Heart left ventricle (tissue), 16 donors: ENCODE measurements around the gene FCSK. TPM values are rescaled to one million over a fixed set of nuclear protein-coding genes. Genes with fewer than 3 reads are reported as not detected.
A peak's percentile ranks its signal among the peaks of the same experiment; 100 is the strongest.

Experiments
- ATAC-seq, 4 donors: fragments of 200-7000 bp; cut with Tn5 transposase; one replicate each; pipeline ENCODE4 v1.9.1; 2020 to 2022; ENCODE audit warnings: moderate library complexity in 4 of 4, mild to moderate bottlenecking in 3 of 4, moderate number of reproducible peaks in 1 of 4
- DNase-seq, 5 donors: peaks; one replicate each; pipeline ENCODE4 v3.0.0-alpha.2; 2020
- H3K27ac ChIP-seq, 12 donors: fragments of 200-600 bp; sonication (generic) in 4 of 12; one replicate each; pipeline versions ENCODE4 v1.5.0 to v1.8.0; 2016 to 2022; ENCODE audit warnings: mild to moderate bottlenecking in 2 of 12
- H3K27me3 ChIP-seq, 9 donors: fragments of 200-600 bp; sonication (generic) in 2 of 9; one replicate each; pipeline versions ENCODE4 v1.5.1 to v1.8.0; 2016 to 2022; ENCODE audit warnings: mild to moderate bottlenecking in 3 of 9
- H3K36me3 ChIP-seq, 9 donors: fragments of 200-600 bp; sonication (generic) in 2 of 9; one replicate each; pipeline versions ENCODE4 v1.5.0 to v1.8.0; 2018 to 2022; ENCODE audit warnings: mild to moderate bottlenecking in 2 of 9
- H3K4me1 ChIP-seq, 12 donors: fragments of 200-600 bp; sonication (generic) in 4 of 12; one replicate each; pipeline versions ENCODE4 v1.5.0 to v1.8.0; 2016 to 2022; ENCODE audit warnings: mild to moderate bottlenecking in 3 of 12
- H3K4me3 ChIP-seq, 12 donors: fragments of 200-600 bp; sonication (generic) in 4 of 12; one replicate each; pipeline versions ENCODE4 v1.5.0 to v1.8.0; 2017 to 2022; ENCODE audit warnings: mild to moderate bottlenecking in 9 of 12, moderate library complexity in 4 of 12
- H3K9me3 ChIP-seq, 12 donors: fragments of 200-600 bp; sonication (generic) in 4 of 12; one replicate each; pipeline versions ENCODE4 v1.5.0 to v1.8.0; 2016 to 2022; ENCODE audit warnings: mild to moderate bottlenecking in 1 of 12
- POLR2A ChIP-seq, 2 donors: fragments of 450-650 bp; IDR thresholded peaks; one replicate each; pipeline ENCODE4 v1.6.1; 2017; ENCODE audit warnings: antibody characterized with exemption in 2 of 2, mild to moderate bottlenecking in 2 of 2, moderate library complexity in 2 of 2
- WGBS, 4 donors: extraction: QIAGEN DNeasy Blood & Tissue Kit in 2 of 4; methylation state at CpG; one replicate each; pipeline versions ENCODE4 v1.1.5 to v1.1.7; 2013 to 2018; 5-methylcytosine and 5-hydroxymethylcytosine counted together
- intact Hi-C, 10 donors: fragments of 100-400 bp; cut with DNase I; formaldehyde crosslinking; loops; one replicate each; pipeline versions ENCODE4 v1.11.1 to v1.14.2; 2022
- polyA plus RNA-seq, 2 donors: library from polyadenylated mRNA; stranded (reverse); fragments of 200-250 nt; gene quantifications; one replicate each; pipeline ENCODE4 v1.2.3, GENCODE V29; 2013
- total RNA-seq, 9 donors: library from RNA; depleted of rRNA in 2 of 9; stranded (reverse); fragments of >200 nt in 2 of 9; fragmentation: NEBNext Ultra II Directional in 3 of 9; extraction: Animal tissue kit (Norgen Biotek cat#: 25700) in 3 of 9; gene quantifications; one replicate each; pipeline versions ENCODE4 v1.1.0 to v1.2.4, GENCODE V29; 2016 to 2023
- TF ChIP-seq, protein P1 (sequence below), 12 donors: fragments of 200-600 bp; sonication (generic) in 4 of 12; IDR thresholded peaks; one replicate each; pipeline versions ENCODE4 v1.5.0 to v1.8.0; 2018 to 2022; ENCODE audit warnings: antibody characterized with exemption in 12 of 12, mild to moderate bottlenecking in 5 of 12
- donor health status: ischemic (EF 13 %, LVEDD 7.1; RV severe dilation, severe dysfunction).
- donor health status: healthy with polysubstance abuse.
- donor health status: DM: no; HTN: yes; CAD: no.
- donor health status: DM: no; HTN: no; CAD: no.
- donor health status: ischemic (EF 25% LVEDD 6.9; RV normal size, moderate dysfunction).
- donor health status: ischemic (EF 25% LVEDD 5.7; RV mildly dilated, moderate dysfunction).
- donor health status: healthy.
- donor health status: DM: yes; HTN: yes; CAD: no.
- donor health status: ischemic (EF 35%, LVEDD 5.7; RV mildly dilated, moderate dysfunction).
- donor health status: nonischemic (EF 11% LVEDD 7.7; RV severe dilation, severe dysfunction).
- donor health status: DM: yes; HTN: yes; CAD: no.
- donor health status: PGD.
- donor health status: ischemic (EF 29% LVEDD 5.4; RV normal size, mild dysfunction).
- donor health status: nonischemic (EF 23%, LVEDD 6.1; RV moderate dilation, normal function).

FCSK gene
- total and polyA plus RNA-seq, 11 donors, result 5.9 to 17.3 (median 8.2) TPM

DNA sequence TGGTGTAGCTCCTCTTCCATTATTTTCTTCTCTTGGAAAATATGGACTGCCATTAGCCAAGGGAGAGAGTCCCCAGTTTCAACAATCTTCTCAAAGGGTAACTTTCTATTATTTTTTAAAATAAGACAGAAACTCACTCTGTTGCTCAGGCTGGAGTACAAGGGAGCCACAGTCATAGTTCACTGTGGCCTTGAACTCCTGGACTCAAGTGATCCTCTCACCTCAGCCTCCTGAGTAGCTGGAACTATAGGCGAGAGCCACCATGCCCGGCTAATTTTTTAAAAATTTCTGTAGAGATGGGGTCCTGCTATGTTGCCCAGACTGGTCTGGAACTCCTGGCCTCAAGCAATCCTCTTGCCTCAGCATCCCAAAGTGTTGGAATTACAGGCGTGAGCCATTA, 55.8 kb downstream of the FCSK start:
- intact Hi-C loops, result no loop called here
- no peak overlapping the region for H3K27ac ChIP-seq
- H3K4me1 ChIP-seq, result peaks cover 0 to 6% (median 0%) of the 10 kb centered on the region in 12 donors
- WGBS, 4 donors, result 91 to 96% (median 94%) methylated on average over 3 of the region's 3 CpGs
- ATAC-seq (no peak), DNase-seq (no peak)
- H3K9me3 ChIP-seq, result no peaks in the 10 kb centered on the region
- TF ChIP-seq, protein P1, sequence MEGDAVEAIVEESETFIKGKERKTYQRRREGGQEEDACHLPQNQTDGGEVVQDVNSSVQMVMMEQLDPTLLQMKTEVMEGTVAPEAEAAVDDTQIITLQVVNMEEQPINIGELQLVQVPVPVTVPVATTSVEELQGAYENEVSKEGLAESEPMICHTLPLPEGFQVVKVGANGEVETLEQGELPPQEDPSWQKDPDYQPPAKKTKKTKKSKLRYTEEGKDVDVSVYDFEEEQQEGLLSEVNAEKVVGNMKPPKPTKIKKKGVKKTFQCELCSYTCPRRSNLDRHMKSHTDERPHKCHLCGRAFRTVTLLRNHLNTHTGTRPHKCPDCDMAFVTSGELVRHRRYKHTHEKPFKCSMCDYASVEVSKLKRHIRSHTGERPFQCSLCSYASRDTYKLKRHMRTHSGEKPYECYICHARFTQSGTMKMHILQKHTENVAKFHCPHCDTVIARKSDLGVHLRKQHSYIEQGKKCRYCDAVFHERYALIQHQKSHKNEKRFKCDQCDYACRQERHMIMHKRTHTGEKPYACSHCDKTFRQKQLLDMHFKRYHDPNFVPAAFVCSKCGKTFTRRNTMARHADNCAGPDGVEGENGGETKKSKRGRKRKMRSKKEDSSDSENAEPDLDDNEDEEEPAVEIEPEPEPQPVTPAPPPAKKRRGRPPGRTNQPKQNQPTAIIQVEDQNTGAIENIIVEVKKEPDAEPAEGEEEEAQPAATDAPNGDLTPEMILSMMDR (IDR thresholded peaks at IDR 0.05), result no peak
- no peak for TF ChIP-seq POLR2A (IDR thresholded peaks at IDR 0.05)
- H3K27me3 ChIP-seq, result no peaks in the 10 kb centered on the region
- peaks cover 0 to 96% (median 91%) of the 10 kb centered on the region in 9 donors for H3K36me3 ChIP-seq
- H3K4me3 ChIP-seq, result no peak overlapping the region

DNA sequence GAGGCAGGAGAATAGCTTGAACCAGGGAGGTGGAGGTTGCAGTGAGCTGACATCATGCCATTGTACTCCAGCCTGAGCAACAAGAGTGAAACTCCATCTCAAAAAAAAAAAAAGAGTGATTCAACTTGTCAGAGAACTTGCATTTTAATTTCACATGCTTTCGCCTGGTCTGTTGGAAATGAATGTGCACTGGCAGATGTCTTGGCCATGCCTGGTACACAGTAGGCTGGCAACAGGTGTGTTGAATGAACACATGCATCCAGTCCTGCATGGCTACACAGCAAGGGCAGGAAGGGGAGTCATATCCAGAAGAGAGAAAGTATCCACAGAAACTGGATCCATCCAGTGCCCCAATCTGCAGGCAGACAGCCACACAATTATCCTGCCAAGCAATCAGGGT, 57.4 kb downstream of the FCSK start:
- ATAC-seq, result no peak

DNA sequence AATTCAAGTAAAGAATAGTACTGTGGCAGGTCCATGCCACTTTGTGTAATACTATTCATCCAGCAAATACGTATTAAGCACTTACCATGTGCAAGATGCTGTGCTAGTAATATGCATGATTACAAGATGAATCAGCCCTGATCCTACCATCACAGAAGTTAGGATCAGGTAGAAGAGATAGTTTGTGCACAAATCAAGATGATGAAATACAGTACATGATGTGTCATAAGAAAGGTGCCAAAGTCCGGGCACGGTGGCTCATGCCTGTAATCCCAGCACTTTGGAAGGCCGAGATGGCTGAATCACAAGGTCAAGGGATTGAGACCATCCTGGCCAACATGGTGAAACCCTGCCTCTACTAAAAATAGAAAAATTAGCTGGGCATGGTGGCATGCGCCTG, 58.1 kb downstream of the FCSK start:
- H3K36me3 ChIP-seq, result peaks cover 0 to 100% (median 100%) of the 10 kb centered on the region in 9 donors
- no peak overlapping the region for H3K4me3 ChIP-seq
- no peak for DNase-seq
- peaks cover 0 to 6% (median 0%) of the 10 kb centered on the region in 12 donors for H3K4me1 ChIP-seq
- H3K27ac ChIP-seq, result no peak overlapping the region
- no peak for ATAC-seq
- WGBS, 4 donors, result 92 to 93% (median 92%) methylated on average over 5 of the region's 5 CpGs
- TF ChIP-seq, protein P1 (IDR thresholded peaks at IDR 0.05), result no peak
- no peak for TF ChIP-seq POLR2A (IDR thresholded peaks at IDR 0.05)
- intact Hi-C loops, result no loop called here
- no peaks in the 10 kb centered on the region for H3K27me3 ChIP-seq
- no peaks in the 10 kb centered on the region for H3K9me3 ChIP-seq

More for the DNA sequence above, 57.4 kb downstream of the FCSK start:
- Histone ChIP-seq H3K27me3 (no peaks in the 10 kb centered on the region), H3K4me3 (no peak overlapping the region), H3K27ac (no peak overlapping the region), H3K36me3 (peaks cover 0 to 100% (median 100%) of the 10 kb centered on the region in 9 donors), H3K9me3 (no peaks in the 10 kb centered on the region), H3K4me1 (peaks cover 0 to 6% (median 0%) of the 10 kb centered on the region in 12 donors)
- 94 to 98% (median 95%) methylated on average over 1 of the region's 1 CpG for WGBS, 4 donors
- TF ChIP-seq, protein P1 (IDR thresholded peaks at IDR 0.05), result no peak
- TF ChIP-seq POLR2A (IDR thresholded peaks at IDR 0.05), result no peak
- intact Hi-C loops, result no loop called here
- no peak for DNase-seq

DNA sequence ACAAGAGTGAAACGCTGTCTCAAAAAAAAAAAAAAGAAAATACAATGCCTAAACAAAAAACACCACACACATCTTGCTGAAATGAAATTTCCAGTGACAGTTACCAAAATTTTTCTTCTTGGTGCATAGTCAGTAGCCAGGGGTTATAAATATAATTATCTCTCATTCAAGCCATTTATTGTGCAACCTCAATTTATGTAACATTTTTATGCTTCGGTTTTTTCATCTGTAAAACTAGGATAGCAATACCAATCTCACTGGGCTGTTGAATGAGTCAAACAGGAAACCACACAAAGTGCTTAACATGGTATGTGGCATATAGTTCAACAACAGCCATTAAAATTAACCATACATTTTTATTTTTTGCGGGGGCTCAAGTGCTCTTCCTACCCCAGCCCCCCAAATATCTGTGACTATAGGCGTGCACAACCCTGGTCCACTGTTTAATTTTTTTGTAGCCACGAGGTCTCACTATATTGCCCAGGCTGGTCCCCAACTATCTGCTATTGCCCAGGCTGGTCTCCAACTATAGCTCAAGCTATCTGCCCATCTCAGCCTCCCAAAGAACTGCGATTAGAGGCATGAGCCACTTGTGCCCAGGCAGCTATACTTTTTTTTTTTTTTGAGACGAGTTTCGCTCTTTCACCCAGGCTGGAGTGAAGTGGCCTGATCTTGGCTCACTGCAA, 66.4 kb downstream of the FCSK start:
- no peak for ATAC-seq
- peaks cover 3 to 37% (median 21%) of the 10 kb centered on the region in 12 donors for H3K4me1 ChIP-seq
- WGBS, 4 donors, result 85 to 89% (median 87%) methylated on average over 8 of the region's 8 CpGs
- no peaks in the 10 kb centered on the region for H3K27me3 ChIP-seq
- H3K36me3 ChIP-seq, result peaks cover 0 to 44% (median 31%) of the 10 kb centered on the region in 9 donors
- H3K27ac ChIP-seq, result peak overlapping the region in 1 of 12 donors; percentile 25
- no peak for DNase-seq
- TF ChIP-seq POLR2A (IDR thresholded peaks at IDR 0.05), result no peak
- TF ChIP-seq, protein P1 (IDR thresholded peaks at IDR 0.05), result no peak
- H3K9me3 ChIP-seq, result no peaks in the 10 kb centered on the region
- intact Hi-C loops, result loop anchor here in 4 of 10 donors (5.0 to 10.0 kb wide), 3 partner anchors 138 to 254 kb away; no protein-coding TSS in a partner anchor
- no peak overlapping the region for H3K4me3 ChIP-seq
